Measurements from ENCODE around the gene DR1.
"Not testable (repeated sequence)": the region's sequence is repeated elsewhere in the genome, so short reads cannot be mapped to it uniquely, and the experiment has no call there.

The DR1 gene

GRCh38 chr1:93338387-93339146 is 7.1 kb upstream of the DR1 start:
- DNase-seq (ENCODE audit: low read depth, low spot score) = peak; percentile 16
- H3K27ac ChIP-seq = peak overlapping the region; percentile 79

GRCh38 chr1:93339171-93339697 is 6.5 kb upstream of the DR1 start:
- peak overlapping the region; percentile 79 for H3K27ac ChIP-seq

GRCh38 chr1:93340090-93340489 is 5.6 kb upstream of the DR1 start:
- DNase-seq (ENCODE audit: low read depth, low spot score) = no peak
- H3K27ac ChIP-seq = no peak overlapping the region

More at GRCh38 chr1:93339171-93339697, 6.5 kb upstream of the DR1 start:
- DNase-seq (ENCODE audit: low read depth, low spot score) = no peak

GRCh38 chr1:93344484-93344883 is 1.2 kb upstream of the DR1 start:
- no peak for DNase-seq (ENCODE audit: low read depth, low spot score)
- H3K27ac ChIP-seq = no peak overlapping the region

- H3K27ac ChIP-seq = peak overlapping the region; percentile 94
- no peak for DNase-seq (ENCODE audit: low read depth, low spot score)
These were observed 648 bp upstream of the DR1 start for GRCh38 chr1:93344886-93345632.

GRCh38 chr1:93346421-93346993 is 800 bp downstream of the DR1 start:
- DNase-seq (ENCODE audit: low read depth, low spot score) = no peak
- H3K27ac ChIP-seq = peak overlapping the region; percentile 94

- peak overlapping the region; percentile 94 for H3K27ac ChIP-seq
- no peak for DNase-seq (ENCODE audit: low read depth, low spot score)
These were observed 1.7 kb downstream of the DR1 start for GRCh38 chr1:93347334-93347899.

- H3K27ac ChIP-seq = peak overlapping the region; percentile 94
- DNase-seq (ENCODE audit: low read depth, low spot score) = no peak
These were observed 2.5 kb downstream of the DR1 start for GRCh38 chr1:93348104-93348728.

- peak overlapping the region; percentile 94 for H3K27ac ChIP-seq
- no peak for DNase-seq (ENCODE audit: low read depth, low spot score)
These were observed 3.8 kb downstream of the DR1 start for GRCh38 chr1:93349231-93350135.

GRCh38 chr1:93350322-93350721 is 4.6 kb downstream of the DR1 start:
- peak overlapping the region; percentile 94 for H3K27ac ChIP-seq
- no peak for DNase-seq (ENCODE audit: low read depth, low spot score)

GRCh38 chr1:93350875-93351274 is 5.2 kb downstream of the DR1 start:
- no peak for DNase-seq (ENCODE audit: low read depth, low spot score)
- no peak overlapping the region for H3K27ac ChIP-seq

- DNase-seq (ENCODE audit: low read depth, low spot score) = not testable (repeated sequence)
- H3K27ac ChIP-seq = peak overlapping the region; percentile 47
These were observed 5.6 kb downstream of the DR1 start for GRCh38 chr1:93351346-93351745.

- peak; percentile 31 for DNase-seq (ENCODE audit: low read depth, low spot score)
- peak overlapping the region; percentile 47 for H3K27ac ChIP-seq
These were observed 6.7 kb downstream of the DR1 start for GRCh38 chr1:93352376-93352775.

GRCh38 chr1:93353286-93353685 is 7.6 kb downstream of the DR1 start:
- peak overlapping the region; percentile 47 for H3K27ac ChIP-seq
- no peak for DNase-seq (ENCODE audit: low read depth, low spot score)

- DNase-seq (ENCODE audit: low read depth, low spot score) = no peak
These were observed 9.0 kb downstream of the DR1 start for GRCh38 chr1:93354749-93355148.

GRCh38 chr1:93357242-93357641 is 11.5 kb downstream of the DR1 start:
- H3K27ac ChIP-seq = no peak overlapping the region
- no peak for DNase-seq (ENCODE audit: low read depth, low spot score)

More at GRCh38 chr1:93354749-93355148, 9.0 kb downstream of the DR1 start:
- H3K27ac ChIP-seq = no peak overlapping the region

- peak overlapping the region; percentile 26 for H3K27ac ChIP-seq
- DNase-seq (ENCODE audit: low read depth, low spot score) = no peak
These were observed 12.6 kb downstream of the DR1 start for GRCh38 chr1:93358293-93358692.

GRCh38 chr1:93360111-93360510 is 14.4 kb downstream of the DR1 start:
- no peak overlapping the region for H3K27ac ChIP-seq
- DNase-seq (ENCODE audit: low read depth, low spot score) = no peak

GRCh38 chr1:93362237-93362636 is 16.5 kb downstream of the DR1 start:
- H3K27ac ChIP-seq = no peak overlapping the region
- DNase-seq (ENCODE audit: low read depth, low spot score) = no peak

All from epithelial cell of prostate (primary cell).